ENCODE results near the gene PARP11. TPM values are rescaled to one million over a fixed set of nuclear protein-coding genes. Genes with fewer than 3 reads are reported as not detected.
A peak's percentile ranks its signal among the peaks of the same experiment; 100 is the strongest.

The PARP11 gene
- total RNA-seq, 1 donor from 2014 or later = 16.7 TPM

DNA sequence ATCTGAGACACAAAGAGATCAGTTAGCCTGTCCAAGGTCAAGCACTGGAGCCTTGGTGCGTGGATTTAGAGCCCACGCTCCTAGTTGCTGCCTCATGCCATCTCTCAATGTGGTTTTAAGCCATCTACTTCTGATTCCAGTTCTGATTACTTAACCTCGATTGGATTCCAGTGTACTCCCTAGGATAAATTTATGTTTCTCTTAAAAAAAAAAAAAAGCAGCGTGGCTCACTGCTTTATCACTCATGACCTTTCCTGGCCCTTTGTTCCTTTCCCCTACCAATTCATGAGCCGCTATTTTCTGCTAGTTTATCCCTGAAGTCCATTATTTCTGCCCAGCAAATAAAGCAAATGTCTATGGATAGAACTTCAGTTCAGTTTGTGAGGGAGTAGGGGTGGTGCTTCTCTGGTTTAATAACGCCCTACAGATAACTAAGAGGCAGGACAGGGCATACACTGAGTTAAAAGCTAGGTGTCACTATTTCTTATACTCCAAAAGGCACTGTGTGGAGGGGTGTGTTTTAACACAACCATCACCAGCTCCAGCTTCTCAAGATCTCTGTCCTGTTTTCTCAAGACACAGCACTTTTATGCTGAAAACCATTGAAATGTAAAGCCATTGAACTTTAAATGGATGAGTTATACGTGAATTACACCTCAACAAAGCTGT is 9.8 kb upstream of the PARP11 start:
- Mint-ChIP-seq H3K9me3 (peaks cover 8% of the 10 kb centered on the region), H3K4me1 (peaks cover 7% of the 10 kb centered on the region), H3K27me3 (ENCODE audit: low read depth) (peaks cover 2% of the 10 kb centered on the region), H3K27ac (no peak overlapping the region), H3K4me3 (no peak overlapping the region), H3K36me3 (no peaks in the 10 kb centered on the region)
- TF ChIP-seq, protein P1, sequence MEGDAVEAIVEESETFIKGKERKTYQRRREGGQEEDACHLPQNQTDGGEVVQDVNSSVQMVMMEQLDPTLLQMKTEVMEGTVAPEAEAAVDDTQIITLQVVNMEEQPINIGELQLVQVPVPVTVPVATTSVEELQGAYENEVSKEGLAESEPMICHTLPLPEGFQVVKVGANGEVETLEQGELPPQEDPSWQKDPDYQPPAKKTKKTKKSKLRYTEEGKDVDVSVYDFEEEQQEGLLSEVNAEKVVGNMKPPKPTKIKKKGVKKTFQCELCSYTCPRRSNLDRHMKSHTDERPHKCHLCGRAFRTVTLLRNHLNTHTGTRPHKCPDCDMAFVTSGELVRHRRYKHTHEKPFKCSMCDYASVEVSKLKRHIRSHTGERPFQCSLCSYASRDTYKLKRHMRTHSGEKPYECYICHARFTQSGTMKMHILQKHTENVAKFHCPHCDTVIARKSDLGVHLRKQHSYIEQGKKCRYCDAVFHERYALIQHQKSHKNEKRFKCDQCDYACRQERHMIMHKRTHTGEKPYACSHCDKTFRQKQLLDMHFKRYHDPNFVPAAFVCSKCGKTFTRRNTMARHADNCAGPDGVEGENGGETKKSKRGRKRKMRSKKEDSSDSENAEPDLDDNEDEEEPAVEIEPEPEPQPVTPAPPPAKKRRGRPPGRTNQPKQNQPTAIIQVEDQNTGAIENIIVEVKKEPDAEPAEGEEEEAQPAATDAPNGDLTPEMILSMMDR (IDR thresholded peaks at IDR 0.05; ENCODE audit: unreplicated experiment) = no peak
- DNase-seq (ENCODE audit: low spot score in 2 of 2, unreplicated experiment in 2 of 2) = no peak

DNA sequence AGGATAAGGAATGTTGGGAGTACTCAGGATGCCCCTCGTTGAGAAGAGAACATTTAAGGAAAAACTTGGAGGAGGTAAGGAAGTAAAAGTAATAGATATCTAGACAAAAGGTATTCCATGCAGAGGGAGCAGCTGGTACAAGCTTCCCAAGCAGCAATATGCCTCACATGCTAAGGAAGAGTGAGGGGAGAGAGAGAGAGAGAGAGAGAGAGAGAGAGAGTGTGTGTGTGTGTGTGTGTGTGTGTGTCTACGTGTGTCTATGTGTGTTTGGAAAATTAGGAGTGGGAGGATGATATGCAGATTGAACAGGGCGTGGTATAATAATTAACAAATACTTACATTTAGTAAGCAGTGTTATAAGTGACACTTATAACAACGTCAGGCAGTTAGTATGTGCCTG is 9.2 kb upstream of the PARP11 start:
- no peak overlapping the region for H3K27ac Mint-ChIP-seq
- no peaks in the 10 kb centered on the region for H3K36me3 Mint-ChIP-seq
- no peak overlapping the region for H3K4me3 Mint-ChIP-seq
- peaks cover 13% of the 10 kb centered on the region for H3K9me3 Mint-ChIP-seq
- DNase-seq (ENCODE audit: low spot score in 2 of 2, unreplicated experiment in 2 of 2) = no peak
- TF ChIP-seq, protein P1 (IDR thresholded peaks at IDR 0.05; ENCODE audit: unreplicated experiment) = no peak
- peaks cover 7% of the 10 kb centered on the region for H3K4me1 Mint-ChIP-seq
- peaks cover 2% of the 10 kb centered on the region for H3K27me3 Mint-ChIP-seq (ENCODE audit: low read depth)

DNA sequence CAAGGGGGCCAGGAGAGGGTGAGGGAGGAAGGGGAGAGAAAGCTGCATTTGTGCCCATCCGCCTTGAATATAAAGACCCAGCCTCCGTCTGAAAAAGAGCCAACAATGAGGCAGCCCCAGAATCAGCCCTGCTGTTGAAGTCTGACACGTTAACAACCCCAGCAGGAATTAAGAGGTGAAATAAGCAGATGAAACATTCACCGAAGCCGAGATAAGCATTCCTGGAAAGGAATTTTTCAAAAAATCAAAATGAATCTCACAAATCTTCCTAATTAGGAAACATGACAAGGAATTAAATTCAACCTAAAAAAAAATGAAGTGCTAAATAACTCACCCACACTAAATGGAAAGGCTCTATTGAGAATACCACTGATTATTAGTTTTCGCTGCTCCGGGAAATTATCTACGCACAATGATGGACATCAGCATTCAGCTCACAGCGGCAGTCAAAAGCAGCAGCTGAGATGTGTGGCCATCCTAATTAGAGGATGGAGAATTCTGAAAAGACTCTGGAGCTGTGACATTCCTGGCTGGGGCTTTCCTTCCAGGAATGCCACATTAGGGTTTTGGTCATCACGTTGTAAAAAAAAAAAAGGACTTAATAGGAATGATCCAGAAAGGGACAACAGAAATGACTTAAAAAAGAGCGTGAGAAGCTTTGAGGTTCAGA is 8.2 kb upstream of the PARP11 start:
- TF ChIP-seq, protein P1 (IDR thresholded peaks at IDR 0.05; ENCODE audit: unreplicated experiment) = no peak
- Mint-ChIP-seq H3K36me3 (no peaks in the 10 kb centered on the region), H3K27me3 (ENCODE audit: low read depth) (peaks cover 2% of the 10 kb centered on the region), H3K9me3 (peaks cover 13% of the 10 kb centered on the region), H3K4me3 (no peak overlapping the region), H3K27ac (no peak overlapping the region), H3K4me1 (peaks cover 7% of the 10 kb centered on the region)
- DNase-seq (ENCODE audit: low spot score in 2 of 2, unreplicated experiment in 2 of 2) = no peak

DNA sequence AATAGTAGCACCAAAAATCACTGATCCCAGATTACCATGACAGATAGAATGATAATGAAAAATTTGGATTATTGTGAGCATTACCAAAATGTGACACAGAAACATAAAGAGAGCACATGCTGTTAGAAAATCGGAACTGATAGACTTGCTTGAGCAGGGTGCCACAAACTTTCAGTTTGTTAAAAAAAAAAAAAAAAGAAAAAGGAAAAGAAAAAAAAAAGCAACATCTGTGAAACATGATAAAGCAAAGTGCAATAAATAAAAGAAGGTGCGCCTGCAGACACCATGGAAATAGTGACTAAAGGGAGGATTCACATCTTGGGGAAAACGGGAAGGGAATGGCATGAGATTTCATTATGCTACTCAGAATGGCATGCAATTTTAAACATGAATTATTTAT is 6.6 kb upstream of the PARP11 start:
- H3K36me3 Mint-ChIP-seq = no peaks in the 10 kb centered on the region
- H3K27ac Mint-ChIP-seq = no peak overlapping the region
- no peak overlapping the region for H3K4me3 Mint-ChIP-seq
- TF ChIP-seq, protein P1 (IDR thresholded peaks at IDR 0.05; ENCODE audit: unreplicated experiment) = no peak
- H3K4me1 Mint-ChIP-seq = no peaks in the 10 kb centered on the region
- peaks cover 13% of the 10 kb centered on the region for H3K9me3 Mint-ChIP-seq
- H3K27me3 Mint-ChIP-seq (ENCODE audit: low read depth) = peaks cover 2% of the 10 kb centered on the region
- DNase-seq (ENCODE audit: low spot score in 2 of 2, unreplicated experiment in 2 of 2) = no peak

DNA sequence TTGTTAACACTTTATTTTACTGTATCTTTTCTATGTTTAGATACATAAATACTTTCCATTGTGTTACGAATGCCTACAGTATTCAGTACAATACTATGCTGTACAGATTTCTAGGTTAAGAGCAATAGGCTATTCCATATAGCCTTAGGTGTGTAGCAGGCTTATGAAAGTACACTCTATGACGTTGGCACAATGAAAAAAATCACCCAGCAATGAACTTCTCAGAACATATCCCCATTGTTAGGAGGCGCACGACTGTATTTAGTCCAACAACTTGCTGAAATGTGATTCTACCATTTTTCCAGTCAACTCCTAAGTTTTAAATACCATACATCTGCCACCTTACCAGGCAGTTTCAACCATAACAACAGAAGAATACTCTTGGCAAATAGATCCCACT is 1.8 kb downstream of the PARP11 start:
- H3K27me3 Mint-ChIP-seq (ENCODE audit: low read depth) = no peaks in the 10 kb centered on the region
- peaks cover 17% of the 10 kb centered on the region for H3K9me3 Mint-ChIP-seq
- DNase-seq (ENCODE audit: low spot score in 2 of 2, unreplicated experiment in 2 of 2) = no peak
- TF ChIP-seq, protein P1 (IDR thresholded peaks at IDR 0.05; ENCODE audit: unreplicated experiment) = no peak
- peaks cover 4% of the 10 kb centered on the region for H3K36me3 Mint-ChIP-seq
- peak overlapping the region; percentile 35 for H3K27ac Mint-ChIP-seq
- H3K4me1 Mint-ChIP-seq = peaks cover 22% of the 10 kb centered on the region
- peak overlapping the region; percentile 97 for H3K4me3 Mint-ChIP-seq
